ENCODE results near the gene GNB5. TPM values are rescaled to one million over a fixed set of nuclear protein-coding genes. Genes with fewer than 3 reads are reported as not detected.

GNB5 gene
- total and polyA plus RNA-seq, 8 donors, result 11.3 to 18.9 (median 14.5) TPM

DNA sequence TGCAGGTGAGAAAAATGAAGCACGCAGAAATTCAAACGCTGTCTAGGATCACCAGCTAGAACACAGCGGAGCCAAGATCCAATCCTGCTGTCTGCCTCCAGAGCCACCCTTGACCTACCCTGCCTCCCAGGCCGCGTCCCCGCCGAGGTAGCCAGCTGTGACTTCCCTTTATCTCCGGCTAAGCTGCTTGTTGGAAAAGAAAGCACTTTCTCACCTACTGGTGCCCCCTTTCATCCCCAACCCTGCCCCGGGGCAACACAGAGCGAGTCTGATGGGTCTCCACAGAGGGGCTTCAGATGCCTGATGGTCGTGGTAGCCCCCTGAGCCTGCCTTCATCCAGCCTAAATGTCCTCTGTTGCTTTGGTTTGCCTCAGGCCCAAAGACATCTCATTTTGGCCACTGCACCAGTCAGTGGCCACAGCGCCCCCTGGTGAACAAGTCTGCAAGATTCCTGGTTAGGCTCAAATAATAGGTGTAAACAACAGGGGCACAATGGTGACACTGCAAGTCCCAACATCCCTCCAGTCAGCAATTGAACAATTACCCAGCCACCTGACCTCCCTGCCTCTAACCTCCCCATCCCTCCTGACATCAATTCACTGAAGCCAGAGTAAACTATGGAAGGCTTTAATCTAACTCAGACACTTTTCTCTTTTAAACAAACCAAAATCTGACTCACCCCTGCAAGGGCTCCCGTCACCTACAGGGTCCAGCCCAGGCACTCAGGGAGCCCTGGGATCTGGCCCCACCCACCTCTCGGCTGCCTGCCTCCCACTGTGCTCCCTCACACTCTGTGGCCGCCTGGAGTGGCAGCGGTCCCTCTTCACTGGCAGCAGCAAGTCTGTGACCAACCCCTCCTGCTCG, 51.4 kb downstream of the GNB5 start:
- intact Hi-C loops (cut with DNase I), result loop anchor here in 1 of 2 donors (5.0 kb wide), 1 partner anchor 158 kb away; no protein-coding TSS in a partner anchor
- Histone ChIP-seq H3K27me3 (no peaks in the 10 kb centered on the region), H3K27ac (no peak overlapping the region), H3K4me3 (no peak overlapping the region), H3K36me3 (peaks cover 0 to 11% of the 10 kb centered on the region in 2 donors), H3K9me3 (no peaks in the 10 kb centered on the region), H3K4me1 (peaks cover 0 to 33% of the 10 kb centered on the region in 2 donors)
- DNase-seq (peak; percentile 36 to 82 (median 67)), ATAC-seq (peak; percentile 82)
- TF ChIP-seq, protein P1, sequence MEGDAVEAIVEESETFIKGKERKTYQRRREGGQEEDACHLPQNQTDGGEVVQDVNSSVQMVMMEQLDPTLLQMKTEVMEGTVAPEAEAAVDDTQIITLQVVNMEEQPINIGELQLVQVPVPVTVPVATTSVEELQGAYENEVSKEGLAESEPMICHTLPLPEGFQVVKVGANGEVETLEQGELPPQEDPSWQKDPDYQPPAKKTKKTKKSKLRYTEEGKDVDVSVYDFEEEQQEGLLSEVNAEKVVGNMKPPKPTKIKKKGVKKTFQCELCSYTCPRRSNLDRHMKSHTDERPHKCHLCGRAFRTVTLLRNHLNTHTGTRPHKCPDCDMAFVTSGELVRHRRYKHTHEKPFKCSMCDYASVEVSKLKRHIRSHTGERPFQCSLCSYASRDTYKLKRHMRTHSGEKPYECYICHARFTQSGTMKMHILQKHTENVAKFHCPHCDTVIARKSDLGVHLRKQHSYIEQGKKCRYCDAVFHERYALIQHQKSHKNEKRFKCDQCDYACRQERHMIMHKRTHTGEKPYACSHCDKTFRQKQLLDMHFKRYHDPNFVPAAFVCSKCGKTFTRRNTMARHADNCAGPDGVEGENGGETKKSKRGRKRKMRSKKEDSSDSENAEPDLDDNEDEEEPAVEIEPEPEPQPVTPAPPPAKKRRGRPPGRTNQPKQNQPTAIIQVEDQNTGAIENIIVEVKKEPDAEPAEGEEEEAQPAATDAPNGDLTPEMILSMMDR (IDR thresholded peaks at IDR 0.05), result peak; percentile 67 to 68

DNA sequence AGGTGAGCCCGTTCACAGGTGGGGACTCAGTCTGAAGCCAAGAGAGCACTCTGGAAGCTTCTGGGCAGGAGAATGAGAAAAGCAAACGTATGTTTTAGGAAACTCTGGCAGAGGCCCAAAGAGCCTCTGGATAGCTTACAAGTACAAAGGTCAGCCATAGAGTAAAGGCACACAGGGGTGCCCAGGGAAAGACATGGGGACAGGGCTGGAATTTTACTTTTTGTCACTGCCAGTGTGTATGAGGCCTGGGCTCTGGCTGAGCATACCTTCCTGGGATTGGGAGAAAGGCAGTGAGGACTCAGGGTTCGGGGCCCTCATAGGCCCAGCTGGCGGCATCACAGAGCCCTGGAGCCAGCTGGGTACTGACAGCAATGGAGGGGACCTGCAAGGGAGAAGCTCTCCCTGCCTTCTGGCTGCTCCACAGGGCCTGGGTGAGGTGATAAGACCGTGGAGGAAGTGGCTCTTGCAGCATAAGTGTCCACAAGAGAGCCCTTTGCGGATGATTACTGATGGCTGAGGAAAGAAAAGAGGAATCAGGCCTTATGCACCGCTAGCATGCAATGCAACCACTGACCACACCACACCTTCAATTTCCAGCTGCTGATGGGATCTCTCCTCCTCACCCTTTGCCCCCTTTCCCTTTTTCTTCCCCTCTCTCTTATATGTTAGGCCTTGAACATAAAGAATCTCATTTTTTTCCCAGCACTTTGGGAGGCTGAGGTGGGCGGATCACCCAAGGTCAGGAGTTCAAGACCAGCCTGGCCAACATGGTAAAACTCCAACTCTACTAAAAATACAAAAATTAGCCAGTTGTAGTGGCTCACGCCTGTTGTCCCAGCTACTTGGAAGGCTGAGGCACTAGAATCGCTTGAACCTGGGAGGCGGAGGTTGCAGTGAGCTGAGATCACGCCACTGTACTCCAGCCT, 53.5 kb downstream of the GNB5 start:
- DNase-seq, result no peak
- Histone ChIP-seq H3K27me3 (no peaks in the 10 kb centered on the region), H3K36me3 (peaks cover 0 to 13% of the 10 kb centered on the region in 2 donors), H3K4me1 (peaks cover 0 to 33% of the 10 kb centered on the region in 2 donors), H3K4me3 (no peak overlapping the region), H3K27ac (no peak overlapping the region), H3K9me3 (no peaks in the 10 kb centered on the region)
- TF ChIP-seq, protein P1 (IDR thresholded peaks at IDR 0.05), result no peak
- intact Hi-C loops (cut with DNase I), result no loop called here
- peak; percentile 46 for ATAC-seq

DNA sequence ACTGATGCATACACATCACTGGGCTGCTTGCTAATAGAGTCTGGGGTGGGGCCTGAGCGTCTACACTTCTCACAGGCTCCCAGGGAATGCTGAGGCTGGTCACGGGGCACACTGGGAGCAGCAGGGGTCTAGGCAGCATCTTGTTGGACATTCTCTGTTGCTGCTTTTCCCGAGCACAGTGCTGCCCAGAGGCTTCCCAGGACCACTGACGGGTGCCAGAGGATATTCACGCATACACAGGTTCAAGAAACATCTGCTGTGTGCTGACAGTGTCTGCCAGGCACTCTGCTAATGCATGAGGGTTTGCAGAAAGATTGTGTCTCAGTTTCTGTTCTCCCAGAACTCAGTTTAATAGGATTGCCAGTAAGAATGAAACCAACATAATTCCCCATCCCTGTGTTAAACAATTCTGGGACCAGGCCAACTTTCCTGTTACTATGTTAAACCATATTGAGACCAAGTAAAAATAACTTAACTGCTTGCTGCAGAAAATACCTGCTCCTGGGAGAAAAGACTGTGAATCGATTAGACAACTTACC, 54.7 kb downstream of the GNB5 start:
- Histone ChIP-seq H3K27me3 (no peaks in the 10 kb centered on the region), H3K9me3 (no peaks in the 10 kb centered on the region), H3K27ac (no peak overlapping the region), H3K4me1 (peaks cover 0 to 33% of the 10 kb centered on the region in 2 donors), H3K4me3 (no peak overlapping the region), H3K36me3 (peaks cover 0 to 13% of the 10 kb centered on the region in 2 donors)
- intact Hi-C loops (cut with DNase I), result no loop called here
- TF ChIP-seq, protein P1 (IDR thresholded peaks at IDR 0.05), result no peak
- ATAC-seq (no peak), DNase-seq (no peak)

DNA sequence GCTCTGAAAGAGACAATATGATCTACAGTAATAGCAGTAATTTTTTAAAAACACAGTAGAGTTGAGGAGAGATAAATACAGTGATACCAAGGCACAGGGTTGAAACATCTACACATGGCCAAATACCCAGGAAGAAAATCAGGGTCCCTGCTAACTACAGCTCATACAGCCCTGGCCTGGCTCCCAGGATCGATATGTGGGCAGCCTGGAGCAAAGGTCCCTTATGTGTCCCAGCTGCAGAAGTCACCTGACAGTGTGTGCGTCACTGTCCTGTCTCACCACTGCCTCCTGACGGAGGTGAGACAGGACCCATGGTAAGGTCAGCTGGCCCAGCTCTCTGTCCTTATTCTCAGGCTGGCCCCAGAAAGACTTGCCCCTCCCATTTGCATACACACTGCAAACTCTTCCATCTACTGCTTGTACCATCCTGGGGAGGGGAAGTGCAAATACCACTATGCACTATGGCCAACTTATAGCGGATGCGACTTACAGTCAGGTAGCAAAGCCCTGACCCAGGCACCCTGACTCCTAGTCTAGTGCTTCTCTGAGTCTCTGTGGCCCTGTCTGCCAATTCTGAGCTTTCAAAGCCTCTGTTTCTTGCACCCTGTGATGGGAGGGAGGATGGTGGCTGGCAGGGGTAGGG, 56.6 kb downstream of the GNB5 start:
- intact Hi-C loops (cut with DNase I), result no loop called here
- no peak overlapping the region for H3K4me3 ChIP-seq
- TF ChIP-seq, protein P1 (IDR thresholded peaks at IDR 0.05), result no peak
- H3K27me3 ChIP-seq, result no peaks in the 10 kb centered on the region
- ATAC-seq (no peak), DNase-seq (no peak)
- peaks cover 0 to 8% of the 10 kb centered on the region in 2 donors for H3K36me3 ChIP-seq
- no peak overlapping the region for H3K27ac ChIP-seq
- H3K4me1 ChIP-seq, result peaks cover 0 to 31% of the 10 kb centered on the region in 2 donors
- H3K9me3 ChIP-seq, result no peaks in the 10 kb centered on the region
